HG02571 (cell line): ENCODE measurements around the gene IQSEC2.

Experiments used
- ATAC-seq: cut with Tn5 transposase; IDR thresholded peaks from one replicate; pipeline ENCODE4 v1.9.1; 2021; ENCODE audit warnings: mild to moderate bottlenecking, moderate library complexity; ENCODE audit not compliant: unreplicated experiment

IQSEC2 gene

DNA sequence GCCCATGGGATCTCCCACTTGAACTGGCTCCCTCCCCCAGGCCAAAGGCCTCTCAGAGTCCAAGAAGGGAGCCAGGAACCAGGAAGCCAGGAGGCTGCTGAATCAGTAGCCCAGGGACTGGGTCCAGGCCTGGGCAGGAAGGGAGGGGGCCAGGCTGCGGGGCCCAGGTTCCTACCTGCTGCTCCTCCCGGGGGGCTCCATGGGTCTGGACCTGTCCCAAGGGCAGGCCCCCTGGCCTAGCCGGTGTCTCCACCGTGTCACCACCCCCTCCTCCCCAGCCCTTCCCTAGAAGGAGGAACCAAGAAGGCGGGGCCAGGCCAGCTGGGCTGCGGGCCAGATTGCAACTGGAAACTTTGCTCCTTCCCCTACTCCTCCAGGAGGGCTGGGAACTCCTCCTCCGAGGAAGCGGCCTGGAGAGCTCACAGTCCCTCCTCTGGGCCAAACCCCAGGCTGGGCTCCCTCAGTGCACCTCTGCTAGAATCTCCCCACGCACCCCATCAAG lies at the start of gene IQSEC2:
IQSEC2 (minus strand) TSS at position 264 of the 502 bp plus-strand sequence.
- no peak for ATAC-seq

DNA sequence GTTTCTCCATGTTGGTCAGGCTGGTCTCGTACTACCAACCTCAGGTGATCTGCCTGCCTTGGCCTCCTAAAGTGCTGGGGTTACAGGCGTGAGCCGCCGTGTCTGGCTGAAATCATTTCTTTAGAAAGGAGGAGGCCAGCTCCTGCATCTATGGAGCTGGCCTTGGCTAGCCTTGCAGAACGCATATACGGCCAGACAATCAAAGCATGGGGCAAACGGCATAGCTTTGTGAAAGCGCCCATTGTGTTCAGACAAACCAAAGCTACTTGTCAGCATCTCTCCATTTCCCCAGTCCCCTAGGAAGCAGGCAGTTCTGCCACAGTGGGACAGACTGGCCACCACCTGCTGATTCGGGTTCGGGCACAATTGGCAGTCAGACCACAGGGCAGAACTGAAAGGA lies 48.9 kb upstream of the IQSEC2 start:
- no peak for ATAC-seq

DNA sequence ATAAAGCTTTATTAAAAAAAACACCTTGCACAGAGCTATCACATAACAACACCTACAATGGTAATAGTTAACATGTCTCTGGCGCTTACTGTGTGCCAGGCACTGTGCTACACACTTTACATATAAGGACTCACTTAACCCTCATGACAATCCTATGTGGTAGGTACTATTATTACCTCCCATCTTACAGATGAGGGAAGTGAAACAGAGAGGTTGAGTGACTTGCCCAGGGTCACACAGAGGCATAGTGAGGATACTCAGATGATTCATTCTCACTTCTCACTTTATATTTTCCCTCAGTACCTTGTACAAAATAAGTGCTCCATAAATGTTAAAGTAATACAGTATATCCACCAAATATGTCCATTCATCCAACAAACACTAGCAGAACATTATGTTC lies 43.4 kb upstream of the IQSEC2 start:
- no peak for ATAC-seq

DNA sequence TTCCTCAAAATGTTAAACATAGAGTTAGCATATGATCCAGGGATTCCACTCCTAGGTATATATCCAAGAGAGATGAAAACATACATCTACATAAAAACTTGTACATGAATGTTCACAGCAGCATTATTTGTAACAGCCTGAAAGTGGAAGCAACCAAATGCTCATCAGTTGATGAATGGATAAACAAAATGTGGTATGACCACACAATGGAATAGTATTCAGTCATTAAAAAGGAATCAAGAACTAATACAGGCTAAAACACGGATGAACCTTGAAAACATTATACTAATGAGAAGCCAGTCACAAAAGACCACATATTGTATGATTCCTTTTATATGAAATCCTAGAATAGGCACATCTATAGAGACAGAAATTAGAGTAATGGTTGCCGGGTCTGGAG lies 42.7 kb upstream of the IQSEC2 start:
- ATAC-seq = no peak

DNA sequence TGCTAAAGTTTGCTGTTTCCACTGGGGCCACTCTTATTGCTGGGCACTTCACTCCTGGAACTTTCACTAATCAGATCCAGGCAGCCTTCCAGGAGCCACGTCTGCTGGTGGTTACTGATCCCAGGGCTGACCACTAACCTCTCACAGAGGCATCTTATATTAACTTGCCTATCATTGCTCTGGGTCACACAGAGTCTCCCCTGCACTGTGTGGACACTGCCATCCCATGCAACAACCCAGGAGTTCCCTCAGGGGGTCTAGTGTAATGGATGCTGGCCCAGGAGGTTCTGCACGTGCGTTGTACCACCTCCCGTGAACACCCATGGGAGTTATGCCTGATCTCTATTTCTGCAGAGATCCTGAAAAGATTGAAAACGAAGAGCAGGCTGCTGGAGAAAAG lies 41.8 kb upstream of the IQSEC2 start:
- ATAC-seq = no peak

DNA sequence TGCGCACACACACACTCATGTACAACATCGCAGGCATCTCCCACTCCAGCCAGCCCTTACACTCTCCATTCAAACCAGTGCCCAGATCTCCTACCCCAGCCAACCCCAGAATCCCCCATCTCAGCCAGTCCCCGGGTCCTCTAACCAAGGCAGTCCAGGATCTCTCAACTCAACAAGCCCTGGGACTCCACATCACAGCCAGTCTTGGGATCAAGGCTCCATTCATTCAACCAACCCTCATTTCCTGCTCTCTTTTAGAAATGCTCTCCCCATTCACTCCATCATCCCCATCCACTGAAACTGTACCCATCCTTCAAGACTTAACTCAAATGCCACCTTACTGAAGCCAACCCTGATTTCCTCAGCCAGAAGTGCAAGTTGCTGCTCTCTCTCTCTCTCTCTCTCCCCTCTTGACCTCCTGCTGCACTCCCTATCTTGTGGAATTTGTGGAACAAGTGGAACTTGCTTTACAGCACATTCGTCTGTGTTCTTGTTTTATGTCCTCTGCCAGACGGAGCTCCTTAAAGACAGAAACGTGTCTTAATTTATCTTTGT lies 40.6 kb upstream of the IQSEC2 start:
- ATAC-seq = no peak

DNA sequence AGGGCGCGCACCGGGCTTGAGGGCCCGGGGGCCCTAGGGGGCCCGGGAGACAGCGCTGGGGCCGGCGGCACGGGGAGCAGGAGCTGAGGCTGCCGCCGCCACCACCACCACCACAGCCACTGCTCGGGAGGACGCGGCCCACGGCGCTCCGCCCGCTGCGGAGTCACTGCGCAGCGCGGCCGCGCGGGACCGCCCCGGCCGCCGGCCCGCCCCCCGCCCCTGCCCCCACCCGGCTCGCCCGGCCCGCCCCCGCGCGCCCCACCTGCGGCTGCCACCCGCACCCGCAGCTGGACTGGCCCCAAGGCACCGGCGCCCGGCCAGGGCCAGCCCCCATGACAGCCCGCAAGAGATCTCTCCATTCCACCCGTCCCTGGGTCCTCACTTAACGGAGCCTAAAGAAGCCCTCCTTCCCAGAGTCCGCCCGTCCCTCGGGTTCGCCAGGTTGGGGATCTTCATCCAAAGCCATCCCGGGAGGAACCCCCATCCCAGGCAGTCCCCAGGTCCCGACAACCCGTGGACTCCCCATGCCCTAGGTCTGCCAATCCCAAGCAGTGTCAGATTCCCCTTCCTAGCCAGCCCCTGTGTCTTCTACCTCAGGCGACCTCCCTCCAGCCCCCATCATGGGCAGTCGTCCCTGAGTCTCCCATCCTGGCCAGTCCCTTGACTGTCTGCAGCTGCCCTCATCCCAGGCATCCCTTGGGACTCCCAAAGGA lies 40.0 kb upstream of the IQSEC2 start:
- no peak for ATAC-seq

DNA sequence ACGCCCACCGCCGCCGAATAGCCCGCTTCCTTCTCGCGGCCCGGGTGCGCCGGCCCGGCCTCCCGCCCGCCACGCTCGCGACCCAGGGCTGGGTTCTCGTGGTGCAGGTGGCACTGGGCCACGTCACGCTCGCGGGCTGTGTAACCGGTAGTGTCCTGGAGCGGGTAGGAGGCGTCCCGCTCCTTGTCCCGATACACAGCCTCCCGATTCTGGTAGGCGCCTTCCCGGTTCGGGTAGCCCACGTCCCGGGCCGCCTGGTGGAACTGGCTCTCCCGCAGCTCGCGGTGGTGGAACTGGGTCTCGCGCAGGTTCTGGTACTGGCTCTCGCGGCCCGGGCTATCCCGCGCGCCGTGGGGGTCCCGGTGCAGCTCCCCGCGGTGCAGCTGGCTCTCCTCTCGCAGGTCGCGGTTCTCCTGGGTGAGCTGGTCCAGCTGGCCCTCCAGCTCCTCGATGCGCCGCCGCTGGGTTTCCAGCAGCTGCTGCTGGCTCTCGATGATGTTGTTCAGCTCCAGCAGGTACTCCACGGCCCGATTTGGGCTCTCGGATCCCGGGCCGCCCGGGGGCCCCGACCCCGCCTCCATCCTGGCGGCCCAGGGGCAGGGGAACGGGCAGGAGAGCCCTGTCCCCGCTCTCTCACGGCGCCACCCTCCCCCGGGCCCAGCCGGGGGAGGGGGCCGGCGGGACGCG lies 39.3 kb upstream of the IQSEC2 start:
- no peak for ATAC-seq

DNA sequence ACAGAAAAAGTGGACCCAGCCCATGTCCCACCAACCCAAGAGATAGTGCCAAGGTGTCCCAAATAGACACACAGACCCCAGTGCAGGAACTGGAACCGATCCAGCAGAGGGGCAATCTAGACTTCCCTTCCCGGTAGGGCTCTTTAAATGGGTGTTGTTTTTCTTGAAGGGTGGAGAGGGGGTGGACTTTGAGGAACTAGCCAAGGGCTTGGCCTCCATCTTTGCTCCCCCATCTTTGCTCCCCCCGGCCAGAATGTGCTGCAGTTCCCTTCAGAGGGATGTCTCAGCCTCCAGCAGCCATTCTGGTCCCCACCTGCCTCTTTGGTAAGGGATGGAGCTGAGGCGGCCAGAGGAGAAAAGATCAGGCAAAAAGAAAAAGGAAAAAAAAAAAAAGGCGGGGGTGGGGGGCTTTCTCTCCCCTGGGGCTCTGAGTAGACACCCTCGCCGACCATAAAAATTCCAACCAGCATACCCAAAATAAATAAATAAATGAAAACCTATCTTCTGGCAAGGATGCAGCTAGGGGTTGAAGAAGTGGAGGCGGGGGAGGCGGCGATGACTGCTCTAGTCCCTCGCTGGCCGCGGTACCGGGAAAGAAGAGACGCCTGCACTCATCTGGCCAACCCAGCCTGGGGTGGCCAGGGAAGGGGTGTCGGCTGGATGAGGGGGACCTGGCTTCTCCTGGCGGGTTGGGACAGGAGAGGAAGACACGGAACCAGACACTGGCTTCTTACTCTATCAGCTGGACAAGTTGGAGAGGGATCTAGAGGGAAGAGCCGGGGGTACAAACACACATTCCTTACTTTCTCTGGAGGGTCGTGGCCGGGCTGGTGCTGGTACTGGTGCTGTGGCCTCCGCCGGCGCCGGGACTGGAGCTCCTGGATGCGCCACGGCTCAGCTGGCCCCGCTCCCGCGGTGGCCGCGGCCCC lies 38.5 kb upstream of the IQSEC2 start:
- no peak for ATAC-seq

DNA sequence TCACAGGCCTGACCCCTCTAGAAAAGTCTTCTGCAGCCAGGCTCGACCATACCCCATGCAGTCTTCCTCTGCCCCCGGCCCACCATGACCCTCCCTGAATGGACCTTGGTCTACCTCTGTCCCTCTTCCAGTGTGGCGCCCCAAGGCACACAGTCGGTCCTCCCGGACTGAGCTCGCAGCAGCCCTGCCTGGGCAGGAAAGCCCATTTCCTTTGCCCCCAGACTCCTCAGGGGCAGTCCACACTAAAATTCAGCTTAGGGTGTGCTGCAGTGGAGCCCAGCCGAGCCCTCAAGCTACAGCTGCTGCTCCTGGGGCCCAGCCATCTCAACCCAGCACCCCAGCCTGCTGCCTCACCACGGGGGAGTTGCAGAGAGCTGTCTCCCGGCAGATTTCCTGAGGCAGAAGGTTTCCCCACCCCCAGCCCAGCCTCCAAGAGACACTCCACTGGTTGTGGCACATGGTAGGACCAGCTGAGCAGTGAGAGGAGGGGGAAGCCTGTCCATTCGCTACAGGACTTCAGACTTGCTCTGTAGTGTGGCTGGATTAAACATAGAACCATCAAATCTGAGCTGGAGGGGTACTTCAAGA lies 37.5 kb upstream of the IQSEC2 start:
- no peak for ATAC-seq

DNA sequence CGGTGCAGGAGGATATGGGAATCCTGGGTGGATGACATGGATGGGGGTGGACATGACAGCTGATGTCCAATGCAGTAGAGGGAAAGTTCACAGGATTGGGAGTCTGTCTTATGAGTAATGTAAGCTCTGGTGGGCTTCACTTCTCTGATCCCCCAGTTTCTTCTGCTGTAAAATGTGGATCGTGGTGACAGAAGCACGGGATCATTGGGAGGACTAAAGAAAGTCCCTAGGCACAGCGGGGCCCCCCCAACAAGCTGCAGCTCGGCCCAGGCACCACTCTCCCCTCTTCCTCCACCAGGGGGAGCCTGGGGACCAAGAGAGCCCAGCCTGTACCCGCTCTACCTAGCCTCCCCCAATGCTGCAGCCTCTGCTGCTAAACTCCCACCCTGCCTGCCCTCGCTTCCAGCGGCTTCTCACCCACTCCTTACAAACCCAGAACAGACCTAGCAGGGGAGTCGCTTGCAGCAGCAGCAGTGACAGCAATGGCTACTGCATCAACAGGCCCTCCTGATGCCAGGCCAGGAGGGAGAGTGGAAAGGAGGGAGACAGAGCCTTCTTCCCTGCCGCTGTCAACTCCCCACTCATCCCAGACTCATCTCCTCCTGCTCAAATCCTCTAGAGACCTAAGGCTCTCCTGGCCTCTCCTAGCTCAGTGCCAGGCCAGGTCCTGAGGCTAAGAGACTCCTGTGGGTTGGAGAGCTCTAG lies 36.1 kb upstream of the IQSEC2 start:
- peak; percentile 63 for ATAC-seq

DNA sequence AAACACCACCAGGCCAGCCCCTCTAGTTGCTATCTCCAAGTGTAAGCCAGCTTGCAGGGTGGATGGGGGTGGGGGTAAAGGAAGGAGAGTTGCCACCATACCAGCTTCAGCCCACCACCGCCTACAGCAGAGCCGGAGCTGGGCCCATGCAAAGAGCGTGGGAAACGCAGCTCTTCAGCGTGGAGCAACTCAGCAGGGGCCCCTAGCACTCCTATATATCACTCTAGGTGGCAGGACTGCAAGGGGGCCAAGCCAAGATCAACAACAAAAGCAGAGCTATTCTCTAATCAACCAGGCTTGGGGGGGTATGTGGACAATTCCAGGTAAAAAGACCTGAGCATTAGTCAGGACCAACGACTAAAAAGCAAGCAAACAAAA lies 35.5 kb upstream of the IQSEC2 start:
- ATAC-seq = no peak

DNA sequence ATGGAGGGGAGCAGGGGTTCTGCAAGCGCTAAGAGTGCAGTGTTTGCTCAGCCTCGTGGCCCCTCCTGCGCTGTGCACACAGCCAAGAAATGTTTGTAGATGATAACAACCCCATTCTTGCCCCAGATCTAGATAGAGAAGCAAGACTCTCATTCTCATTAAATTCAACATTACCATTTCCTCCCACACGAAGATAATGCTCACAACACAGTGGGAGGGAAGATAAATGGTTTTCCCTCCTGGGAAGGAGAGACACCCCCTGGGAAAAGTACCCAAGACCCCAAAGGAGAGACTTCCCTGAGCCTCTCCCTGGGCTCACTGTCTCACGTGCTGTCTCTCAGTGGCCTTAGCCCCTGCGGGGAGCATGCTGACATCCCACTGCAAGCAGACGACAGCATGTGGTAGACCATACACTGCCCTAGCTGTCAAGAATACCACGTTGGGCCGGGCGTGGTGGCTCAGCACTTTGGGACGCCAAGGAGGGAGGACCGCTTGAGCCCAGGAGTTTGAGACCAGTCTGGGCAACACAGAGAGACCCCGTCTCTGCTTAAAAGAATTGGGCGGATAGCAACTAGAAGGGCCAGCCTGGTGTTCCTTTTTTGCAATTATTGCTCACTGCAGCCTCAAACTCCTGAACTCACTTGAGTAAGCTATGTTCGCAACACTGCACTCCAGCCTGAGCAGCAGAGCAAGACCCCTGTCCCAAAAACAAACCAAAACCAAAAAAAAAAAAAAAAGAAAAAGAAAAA lies 34.9 kb upstream of the IQSEC2 start:
- no peak for ATAC-seq

DNA sequence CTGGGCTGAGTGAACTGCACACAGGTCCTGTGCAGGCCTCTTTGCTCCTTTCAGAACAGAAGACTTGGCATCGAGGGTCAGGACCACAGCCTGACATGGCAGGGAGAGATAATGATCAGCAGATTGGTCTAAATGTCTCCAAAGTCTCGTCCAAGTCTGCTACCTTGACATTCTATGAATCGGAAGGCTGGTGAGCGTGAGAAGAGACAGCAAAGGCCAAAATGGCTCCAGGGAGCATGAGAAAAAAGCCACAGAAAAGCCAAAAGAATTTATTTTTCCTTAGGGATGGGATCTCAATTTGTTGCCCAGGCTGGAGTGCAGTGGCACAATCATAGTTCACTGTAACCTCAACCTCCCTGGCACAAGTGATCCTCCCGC lies 32.3 kb upstream of the IQSEC2 start:
- no peak for ATAC-seq

DNA sequence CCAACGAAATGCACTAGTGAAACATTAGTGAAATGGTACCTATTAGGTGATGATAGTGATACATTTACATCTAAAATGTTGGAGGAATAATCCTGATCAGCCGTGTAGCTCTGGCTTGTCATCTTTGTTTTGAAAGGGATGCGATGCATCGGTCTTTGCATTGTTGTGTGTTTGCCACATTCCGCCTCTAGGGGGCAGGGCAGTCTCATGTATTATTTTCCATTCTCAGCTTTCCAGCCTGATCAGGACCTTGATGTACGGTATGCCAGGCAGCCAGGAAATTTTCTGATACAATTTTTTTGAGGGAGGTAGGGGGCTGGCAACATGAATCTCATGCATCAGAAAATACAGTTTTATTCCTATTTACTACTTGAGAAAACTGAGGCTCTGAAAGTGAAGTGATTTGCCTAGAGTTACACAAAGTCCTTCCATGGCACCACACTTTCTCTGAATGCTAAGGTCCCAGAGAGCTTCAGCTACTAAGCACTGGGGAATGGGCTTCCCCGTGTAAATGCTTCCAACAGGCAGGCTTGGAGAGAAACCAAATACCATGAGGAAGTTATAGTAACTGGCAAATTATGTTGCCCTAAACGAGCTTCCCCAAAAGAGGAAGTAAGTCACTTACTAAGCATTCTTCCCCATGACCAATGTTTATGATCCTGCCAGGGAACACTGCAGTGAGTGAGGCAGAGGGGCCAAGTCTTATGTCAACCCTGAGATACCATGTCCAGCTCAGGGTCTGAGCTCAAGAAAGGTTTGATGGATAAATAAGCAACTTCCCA lies 31.8 kb upstream of the IQSEC2 start:
- no peak for ATAC-seq

DNA sequence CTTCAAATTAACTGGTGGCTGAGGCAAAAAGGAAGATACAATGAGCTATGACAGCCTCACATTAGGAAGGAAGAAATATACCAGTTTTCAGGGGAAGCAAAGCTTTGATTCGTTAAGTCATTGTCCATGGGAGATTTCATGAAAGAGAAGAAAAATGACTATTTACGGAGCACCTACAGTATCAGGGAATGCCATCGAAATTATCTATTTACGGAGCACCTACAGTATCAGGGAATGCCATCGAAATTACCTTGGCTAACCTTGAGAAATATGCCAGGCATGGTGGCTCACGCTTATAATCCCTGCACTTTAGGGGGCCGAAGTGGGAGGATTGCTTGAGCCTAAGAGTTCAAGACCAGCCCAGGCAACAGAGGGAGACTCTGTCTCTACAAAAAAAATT lies 28.5 kb upstream of the IQSEC2 start:
- ATAC-seq = no peak

DNA sequence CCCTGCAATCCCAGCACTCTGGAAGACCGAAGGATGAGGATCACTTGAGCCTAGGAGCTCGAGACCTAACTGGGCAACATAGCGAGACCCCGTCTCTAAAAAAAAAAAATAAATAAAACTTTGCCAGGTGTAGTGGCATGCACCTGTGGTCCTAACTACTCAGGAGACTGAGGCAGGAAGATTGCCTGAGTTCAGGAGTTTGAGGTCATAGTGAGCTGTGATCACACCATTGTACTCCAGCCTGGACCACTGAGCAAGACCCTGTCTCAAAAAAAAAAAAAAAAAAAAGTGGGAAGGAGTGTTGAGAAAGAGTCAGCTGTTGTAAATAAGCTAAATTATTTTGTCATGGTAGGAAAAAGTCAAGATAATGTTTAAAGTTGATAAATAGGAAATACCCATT lies 27.5 kb upstream of the IQSEC2 start:
- no peak for ATAC-seq

DNA sequence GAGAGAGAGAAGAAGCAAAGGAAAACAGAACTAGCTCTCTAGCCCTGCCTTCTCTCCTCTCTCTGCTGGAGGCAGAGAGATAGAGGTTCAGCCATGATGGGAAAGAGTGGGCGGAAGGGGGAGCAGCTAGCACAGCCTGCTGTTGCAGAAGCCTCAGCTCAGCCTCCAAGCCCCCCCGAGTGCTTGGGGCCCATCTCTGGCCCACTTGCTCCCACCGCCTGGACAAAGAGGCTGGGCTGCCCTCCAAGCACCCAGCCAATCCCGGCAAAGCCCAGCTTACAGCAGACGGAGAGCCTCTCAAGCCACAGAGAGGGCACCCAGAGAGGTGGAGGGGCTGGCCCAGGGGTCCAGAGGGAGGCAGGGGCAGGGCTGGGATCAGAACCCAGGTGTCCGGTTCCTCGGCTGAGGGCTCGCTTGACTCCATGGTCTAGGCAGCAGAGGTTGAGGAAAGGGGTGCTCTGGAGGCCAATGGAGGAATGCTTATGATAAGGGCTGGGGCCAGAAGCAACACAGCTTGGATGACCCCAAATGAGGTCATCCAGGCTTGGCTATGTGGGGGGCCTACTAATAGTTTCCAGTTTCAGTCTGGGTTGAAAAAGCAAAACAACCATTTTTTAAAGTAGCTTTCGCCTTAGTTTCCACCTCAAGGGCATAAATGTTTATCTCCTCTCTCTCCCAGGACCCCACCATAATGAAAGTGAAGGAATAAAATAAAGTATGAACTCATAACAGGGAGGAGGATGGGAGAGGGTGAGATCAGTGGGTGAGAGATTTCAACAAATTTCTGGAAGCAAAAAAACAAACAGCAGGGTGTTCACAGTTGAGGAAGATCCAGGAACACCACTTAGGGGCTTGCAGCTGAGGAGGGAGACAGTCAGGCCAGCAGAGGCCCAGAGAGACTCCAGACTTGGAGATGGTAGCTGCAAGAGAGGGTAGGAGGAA lies 24.9 kb upstream of the IQSEC2 start:
- ATAC-seq = no peak
